ENCODE data around the gene CELF6.

DNA sequence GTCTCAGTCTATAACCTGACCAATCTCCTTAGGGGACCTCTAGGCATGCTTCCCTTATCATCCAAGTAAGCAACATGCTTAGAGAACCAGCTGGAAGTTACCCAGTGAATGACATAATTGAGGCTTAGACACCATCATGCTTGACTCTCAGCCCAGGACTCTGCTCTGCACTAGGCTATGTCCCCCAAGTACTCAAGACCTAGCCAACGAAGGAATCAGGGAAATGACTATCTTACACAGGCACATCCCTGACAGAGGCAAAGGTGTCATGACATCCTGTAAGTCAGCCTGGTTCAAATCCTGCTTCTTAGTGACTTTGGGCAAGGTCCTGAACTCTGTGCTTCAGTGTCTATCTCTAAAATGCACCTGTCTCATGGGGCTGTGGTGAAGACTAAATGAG is 24.6 kb upstream of the CELF6 start:
- TF ChIP-seq ZC3H10 (CRISPR knock-in tag; IDR thresholded peaks at IDR 0.05) (no peak), ARNTL (CRISPR knock-in tag; IDR thresholded peaks at IDR 0.05; ENCODE audit: borderline replicate concordance, low read depth) (no peak), RARB (CRISPR knock-in tag; IDR thresholded peaks at IDR 0.05) (no peak), TOX (CRISPR knock-in tag; IDR thresholded peaks at IDR 0.05; ENCODE audit: borderline replicate concordance) (no peak)
- TF ChIP-seq, protein P1, sequence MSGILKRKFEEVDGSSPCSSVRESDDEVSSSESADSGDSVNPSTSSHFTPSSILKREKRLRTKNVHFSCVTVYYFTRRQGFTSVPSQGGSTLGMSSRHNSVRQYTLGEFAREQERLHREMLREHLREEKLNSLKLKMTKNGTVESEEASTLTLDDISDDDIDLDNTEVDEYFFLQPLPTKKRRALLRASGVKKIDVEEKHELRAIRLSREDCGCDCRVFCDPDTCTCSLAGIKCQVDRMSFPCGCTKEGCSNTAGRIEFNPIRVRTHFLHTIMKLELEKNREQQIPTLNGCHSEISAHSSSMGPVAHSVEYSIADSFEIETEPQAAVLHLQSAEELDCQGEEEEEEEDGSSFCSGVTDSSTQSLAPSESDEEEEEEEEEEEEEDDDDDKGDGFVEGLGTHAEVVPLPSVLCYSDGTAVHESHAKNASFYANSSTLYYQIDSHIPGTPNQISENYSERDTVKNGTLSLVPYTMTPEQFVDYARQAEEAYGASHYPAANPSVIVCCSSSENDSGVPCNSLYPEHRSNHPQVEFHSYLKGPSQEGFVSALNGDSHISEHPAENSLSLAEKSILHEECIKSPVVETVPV (CRISPR knock-in tag; IDR thresholded peaks at IDR 0.05), result no peak
- TF ChIP-seq, protein P2, sequence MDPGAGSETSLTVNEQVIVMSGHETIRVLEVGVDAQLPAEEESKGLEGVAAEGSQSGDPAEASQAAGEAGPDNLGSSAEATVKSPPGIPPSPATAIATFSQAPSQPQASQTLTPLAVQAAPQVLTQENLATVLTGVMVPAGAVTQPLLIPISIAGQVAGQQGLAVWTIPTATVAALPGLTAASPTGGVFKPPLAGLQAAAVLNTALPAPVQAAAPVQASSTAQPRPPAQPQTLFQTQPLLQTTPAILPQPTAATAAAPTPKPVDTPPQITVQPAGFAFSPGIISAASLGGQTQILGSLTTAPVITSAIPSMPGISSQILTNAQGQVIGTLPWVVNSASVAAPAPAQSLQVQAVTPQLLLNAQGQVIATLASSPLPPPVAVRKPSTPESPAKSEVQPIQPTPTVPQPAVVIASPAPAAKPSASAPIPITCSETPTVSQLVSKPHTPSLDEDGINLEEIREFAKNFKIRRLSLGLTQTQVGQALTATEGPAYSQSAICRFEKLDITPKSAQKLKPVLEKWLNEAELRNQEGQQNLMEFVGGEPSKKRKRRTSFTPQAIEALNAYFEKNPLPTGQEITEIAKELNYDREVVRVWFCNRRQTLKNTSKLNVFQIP (CRISPR knock-in tag; IDR thresholded peaks at IDR 0.05; ENCODE audit: borderline replicate concordance, low read depth), result no peak
